Esophagus muscularis mucosa (tissue), 4 donors: ENCODE measurements around the gene BCAT1. TPM values are rescaled to one million over a fixed set of nuclear protein-coding genes. Genes with fewer than 3 reads are reported as not detected.
"Not testable (repeated sequence)": the region's sequence is repeated elsewhere in the genome, so short reads cannot be mapped to it uniquely, and the experiment has no call there.

Source experiments
- DNase-seq: peaks from one replicate; pipeline ENCODE4 v3.0.0-alpha.2; 2017; ENCODE audit errors: extremely low spot score
- H3K27ac ChIP-seq, 4 donors: fragments of 200-600 bp; sonication (generic); replicated peaks in 1 of 4; 1 replicate in 3 of 4; 2 replicates in 1 of 4; pipeline ENCODE4 v1.5.1; 2016 to 2019; ENCODE audit warnings: mild to moderate bottlenecking in 1 of 4
- H3K27me3 ChIP-seq, 4 donors: fragments of 200-600 bp; sonication (generic); one replicate each; pipeline versions ENCODE4 v1.5.1 to v1.6.0; 2016 to 2019
- H3K36me3 ChIP-seq, 4 donors: fragments of 200-600 bp; sonication (generic); one replicate each; pipeline ENCODE4 v1.5.1; 2016 to 2019
- H3K4me1 ChIP-seq, 4 donors: fragments of 200-600 bp; sonication (generic); one replicate each; pipeline ENCODE4 v1.5.1; 2016 to 2019
- H3K4me3 ChIP-seq, 4 donors: fragments of 200-600 bp; sonication (generic); 1 replicate in 2 of 4; 2 replicates in 2 of 4; pipeline ENCODE4 v1.5.1; 2016 to 2019; ENCODE audit warnings: mild to moderate bottlenecking in 4 of 4, moderate library complexity in 1 of 4
- H3K9me3 ChIP-seq, 4 donors: fragments of 200-600 bp; sonication (generic); 1 replicate in 3 of 4; 2 replicates in 1 of 4; pipeline ENCODE4 v1.5.1; 2016 to 2019
- EP300 ChIP-seq: sonication (generic); formaldehyde crosslinking; IDR thresholded peaks from one replicate; pipeline ENCODE4 v1.6.1; 2017; ENCODE audit warnings: antibody characterized with exemption
- POLR2A ChIP-seq: fragments of 450-650 bp; IDR thresholded peaks from one replicate; pipeline ENCODE4 v1.6.1; 2017; ENCODE audit warnings: antibody characterized with exemption, moderate library complexity, mild to moderate bottlenecking, low read depth
- POLR2AphosphoS5 ChIP-seq, 2 donors: sonication (generic); formaldehyde crosslinking; IDR thresholded peaks; one replicate each; pipeline ENCODE4 v1.6.1; 2017; ENCODE audit warnings: antibody characterized with exemption in 2 of 2
- WGBS: methylation state at CpG from one replicate; pipeline ENCODE4 v1.1.5; 2018; 5-methylcytosine and 5-hydroxymethylcytosine counted together
- intact Hi-C: fragments of 100-400 bp; cut with DNase I; formaldehyde crosslinking; loops from one replicate; pipeline ENCODE4 v1.15.1; 2023
- total RNA-seq, 4 donors: library from RNA; depleted of rRNA; stranded (reverse); fragments of >200 nt; gene quantifications; one replicate each; pipeline versions ENCODE4 v1.1.0 to v1.2.1, GENCODE V29; 2016
- TF ChIP-seq, protein P1 (sequence below), 3 experiments: fragments of 200-600 bp in 2 of 3; fragments of 450-650 bp in 1 of 3; sonication (generic) in 2 of 3; IDR thresholded peaks; one replicate each; pipeline ENCODE4 v1.5.1; 2017 to 2019; ENCODE audit warnings: antibody characterized with exemption in 3 of 3, mild to moderate bottlenecking in 2 of 3, moderate library complexity in 1 of 3

BCAT1 gene
- total RNA-seq, 4 donors from 2014 or later = 9.1 to 23.4 (median 14.7) TPM

DNA sequence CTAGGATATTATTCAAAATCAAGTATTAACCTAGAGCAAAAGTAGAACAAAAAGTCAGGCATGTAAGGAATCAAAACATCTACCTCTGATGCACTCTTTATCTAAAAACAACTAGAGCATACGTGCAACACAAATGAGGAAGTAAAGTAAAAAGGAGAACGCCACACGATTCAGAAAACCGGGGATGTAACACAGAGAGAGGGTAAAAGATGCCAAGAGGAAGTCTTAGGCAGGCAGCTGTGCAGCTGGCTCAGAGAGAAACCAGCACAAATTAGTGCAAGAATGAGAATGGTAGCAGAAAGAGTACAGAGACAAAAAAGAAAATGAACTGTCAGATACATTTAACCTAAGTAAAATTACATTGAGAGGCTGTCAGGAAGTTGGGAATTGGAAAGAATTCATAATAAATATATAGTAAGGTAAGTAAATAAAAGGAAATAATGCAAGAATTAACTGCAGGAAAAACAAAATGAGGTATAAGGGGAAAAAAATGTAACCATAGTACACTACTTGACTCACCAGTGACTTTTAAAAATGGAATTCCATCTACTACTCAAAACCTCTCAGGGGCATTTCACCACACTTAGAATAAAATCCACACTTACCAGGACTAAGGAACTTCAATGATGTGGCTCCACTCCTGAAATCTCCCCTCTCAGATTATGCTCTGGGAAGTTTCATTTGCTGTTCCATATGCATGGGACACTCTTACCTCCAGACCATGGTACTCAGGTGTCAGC is 17.1 kb downstream of the BCAT1 start:
- no peaks in the 10 kb centered on the region for H3K4me1 ChIP-seq
- no peaks in the 10 kb centered on the region for H3K36me3 ChIP-seq
- H3K27ac ChIP-seq = no peak overlapping the region
- TF ChIP-seq, protein P1, sequence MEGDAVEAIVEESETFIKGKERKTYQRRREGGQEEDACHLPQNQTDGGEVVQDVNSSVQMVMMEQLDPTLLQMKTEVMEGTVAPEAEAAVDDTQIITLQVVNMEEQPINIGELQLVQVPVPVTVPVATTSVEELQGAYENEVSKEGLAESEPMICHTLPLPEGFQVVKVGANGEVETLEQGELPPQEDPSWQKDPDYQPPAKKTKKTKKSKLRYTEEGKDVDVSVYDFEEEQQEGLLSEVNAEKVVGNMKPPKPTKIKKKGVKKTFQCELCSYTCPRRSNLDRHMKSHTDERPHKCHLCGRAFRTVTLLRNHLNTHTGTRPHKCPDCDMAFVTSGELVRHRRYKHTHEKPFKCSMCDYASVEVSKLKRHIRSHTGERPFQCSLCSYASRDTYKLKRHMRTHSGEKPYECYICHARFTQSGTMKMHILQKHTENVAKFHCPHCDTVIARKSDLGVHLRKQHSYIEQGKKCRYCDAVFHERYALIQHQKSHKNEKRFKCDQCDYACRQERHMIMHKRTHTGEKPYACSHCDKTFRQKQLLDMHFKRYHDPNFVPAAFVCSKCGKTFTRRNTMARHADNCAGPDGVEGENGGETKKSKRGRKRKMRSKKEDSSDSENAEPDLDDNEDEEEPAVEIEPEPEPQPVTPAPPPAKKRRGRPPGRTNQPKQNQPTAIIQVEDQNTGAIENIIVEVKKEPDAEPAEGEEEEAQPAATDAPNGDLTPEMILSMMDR (IDR thresholded peaks at IDR 0.05) = no peak
- TF ChIP-seq POLR2AphosphoS5 (IDR thresholded peaks at IDR 0.05) (no peak), EP300 (no peak), POLR2A (no peak)
- peak; percentile 62 for DNase-seq
- H3K27me3 ChIP-seq = no peaks in the 10 kb centered on the region
- 52% methylated on average over 4 of the region's 4 CpGs for WGBS
- intact Hi-C loops = no loop called here
- no peak overlapping the region for H3K4me3 ChIP-seq
- H3K9me3 ChIP-seq = no peaks in the 10 kb centered on the region

DNA sequence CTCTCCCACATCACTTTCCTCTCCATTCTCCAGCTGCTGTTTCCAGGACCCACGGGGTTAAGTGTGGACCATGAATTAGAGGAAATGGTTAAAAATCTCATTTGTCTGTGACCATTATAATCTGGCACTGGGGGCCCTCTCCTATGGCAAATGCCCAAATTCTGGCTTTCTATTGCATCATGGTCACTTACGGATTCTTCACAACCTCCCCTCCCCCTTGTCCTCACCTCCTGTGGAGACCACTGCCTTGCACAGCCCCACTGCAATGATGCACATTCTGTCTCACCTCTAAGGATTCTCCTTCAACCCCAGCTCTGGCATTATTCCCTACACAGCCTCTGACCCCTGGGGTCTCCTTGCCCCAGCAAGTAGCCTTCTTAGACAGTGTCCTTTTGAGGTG is 18.9 kb downstream of the BCAT1 start:
- H3K27me3 ChIP-seq = no peaks in the 10 kb centered on the region
- peak; percentile 72 for DNase-seq
- TF ChIP-seq, protein P1 (IDR thresholded peaks at IDR 0.05) = no peak
- TF ChIP-seq POLR2AphosphoS5 (IDR thresholded peaks at IDR 0.05) (no peak), POLR2A (no peak), EP300 (no peak)
- H3K4me1 ChIP-seq = no peaks in the 10 kb centered on the region
- intact Hi-C loops = no loop called here
- H3K9me3 ChIP-seq = no peaks in the 10 kb centered on the region
- no peak overlapping the region for H3K27ac ChIP-seq
- no peak overlapping the region for H3K4me3 ChIP-seq
- H3K36me3 ChIP-seq = no peaks in the 10 kb centered on the region
- 84% methylated on average over 2 of the region's 2 CpGs for WGBS

DNA sequence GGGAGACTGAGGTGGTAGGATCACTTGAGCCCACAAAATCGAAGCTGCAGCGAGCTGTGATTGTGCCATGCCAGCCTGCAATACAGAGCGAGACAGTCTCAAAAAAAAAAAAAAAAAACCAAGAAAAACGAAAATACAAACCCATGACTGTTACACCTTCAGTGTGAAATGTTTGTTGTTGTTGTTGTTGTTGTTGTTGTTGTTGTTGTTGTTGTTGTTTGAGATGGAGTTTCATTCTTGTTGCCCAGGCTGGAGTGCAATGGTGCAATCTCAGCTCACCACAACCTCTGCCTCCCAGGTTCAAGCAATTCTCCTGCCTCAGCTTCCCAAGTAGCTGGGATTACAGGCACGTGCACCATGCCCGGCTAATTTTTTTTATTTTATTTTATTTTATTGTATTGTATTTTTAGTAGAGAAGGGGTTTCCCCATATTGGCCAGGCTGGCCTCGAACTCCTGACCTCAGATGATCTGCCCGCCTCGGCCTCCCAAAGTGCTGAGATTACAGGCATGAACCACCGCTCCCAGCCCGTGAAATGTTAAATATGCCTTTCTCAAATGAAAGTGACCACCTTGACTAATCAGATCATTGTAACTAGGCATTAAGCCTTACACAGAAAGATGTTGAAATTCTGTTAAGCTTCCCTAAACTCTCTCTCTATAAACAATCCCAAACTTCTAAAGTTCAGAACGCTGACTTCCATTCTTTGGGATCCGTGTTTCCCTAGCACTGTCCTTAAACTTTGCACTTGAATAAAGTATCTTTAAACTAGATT is 20.2 kb downstream of the BCAT1 start:
- H3K4me3 ChIP-seq, H3K36me3 ChIP-seq, H3K27me3 ChIP-seq, H3K9me3 ChIP-seq, DNase-seq, intact Hi-C loops, H3K4me1 ChIP-seq, H3K27ac ChIP-seq: not testable (repeated sequence)
- 86% methylated on average over 13 of the region's 13 CpGs for WGBS

DNA sequence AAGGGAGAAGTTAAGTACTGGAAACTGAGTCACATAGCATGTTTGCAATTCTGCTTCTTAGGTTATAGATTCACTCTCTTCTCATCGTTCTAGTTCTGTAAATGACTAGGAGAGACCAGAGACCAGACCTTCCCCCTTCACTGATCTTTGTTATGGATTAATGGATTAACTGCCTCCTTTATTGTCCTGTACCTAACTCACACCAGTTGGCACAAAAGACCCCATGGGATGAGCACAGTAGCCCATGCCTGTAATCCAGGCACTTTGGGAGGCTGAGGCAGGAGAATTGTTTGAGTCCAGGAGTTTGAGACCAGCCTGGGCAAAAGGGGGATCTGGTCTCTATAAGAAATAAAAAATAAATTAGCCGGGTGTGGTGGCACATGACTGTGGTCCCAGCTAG is 20.8 kb downstream of the BCAT1 start:
- Histone ChIP-seq H3K27me3 (no peaks in the 10 kb centered on the region), H3K36me3 (no peaks in the 10 kb centered on the region), H3K9me3 (no peaks in the 10 kb centered on the region), H3K27ac (no peak overlapping the region), H3K4me3 (no peak overlapping the region), H3K4me1 (no peaks in the 10 kb centered on the region)
- DNase-seq = peak; percentile 29
- intact Hi-C loops = no loop called here
- no peak for TF ChIP-seq EP300
- TF ChIP-seq, protein P1 (IDR thresholded peaks at IDR 0.05) = no peak
- TF ChIP-seq POLR2A = no peak
- no peak for TF ChIP-seq POLR2AphosphoS5 (IDR thresholded peaks at IDR 0.05)
- WGBS = 91% methylated on average over 2 of the region's 2 CpGs

DNA sequence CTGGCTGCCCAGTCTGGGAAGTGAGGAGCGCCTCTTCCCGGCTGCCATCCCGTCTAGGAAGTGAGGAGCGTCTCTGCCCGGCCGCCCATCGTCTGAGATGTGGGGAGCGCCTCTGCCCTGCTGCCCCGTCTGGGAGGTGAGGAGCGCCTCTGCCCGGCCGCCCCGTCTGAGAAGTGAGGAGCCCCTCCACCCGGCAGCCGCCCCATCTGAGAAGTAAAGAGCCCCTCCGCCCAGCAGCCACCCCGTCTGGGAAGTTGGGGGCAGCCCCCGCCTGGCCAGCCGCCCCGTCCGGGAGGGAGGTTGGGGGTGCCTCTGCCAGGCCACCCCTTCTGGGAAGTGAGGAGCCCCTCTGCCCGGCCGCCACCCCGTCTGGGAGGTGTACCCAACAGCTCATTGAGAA is 22.8 kb downstream of the BCAT1 start:
- H3K9me3 ChIP-seq, H3K36me3 ChIP-seq, intact Hi-C loops, H3K27me3 ChIP-seq, H3K27ac ChIP-seq, H3K4me3 ChIP-seq, H3K4me1 ChIP-seq: not testable (repeated sequence)
- WGBS = 91% methylated on average over 7 of the region's 24 CpGs
- DNase-seq = peak; percentile 17
